Measurements from ENCODE around the gene TMEM245. TPM values are rescaled to one million over a fixed set of nuclear protein-coding genes. Genes with fewer than 3 reads are reported as not detected.

The TMEM245 gene
- total and polyA plus RNA-seq, 10 of the 15 experiments (the other 5 are each of a cell fraction or from before 2014, with no cell fraction given), result 7.4 to 36.1 (median 19.0) TPM

DNA sequence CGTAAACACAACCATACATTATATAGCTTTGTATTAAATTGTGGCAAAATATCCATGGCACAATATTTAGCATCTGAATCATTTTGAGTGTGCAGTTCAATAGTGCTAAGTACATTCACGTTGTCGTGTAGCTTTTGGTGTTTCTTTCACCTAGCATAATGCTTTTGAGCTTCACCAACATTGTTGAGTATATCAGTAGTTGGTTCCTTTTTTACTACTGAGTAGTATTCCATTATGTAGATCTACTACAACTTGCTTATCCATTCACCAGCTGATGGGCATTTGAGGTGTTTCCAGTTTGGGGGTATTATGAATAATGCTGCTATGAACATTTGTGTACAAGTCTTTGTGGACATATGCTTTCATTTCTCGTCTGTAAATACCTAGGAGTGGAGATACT is 79.2 kb downstream of the TMEM245 start (continued):
- TF ChIP-seq, protein P1, sequence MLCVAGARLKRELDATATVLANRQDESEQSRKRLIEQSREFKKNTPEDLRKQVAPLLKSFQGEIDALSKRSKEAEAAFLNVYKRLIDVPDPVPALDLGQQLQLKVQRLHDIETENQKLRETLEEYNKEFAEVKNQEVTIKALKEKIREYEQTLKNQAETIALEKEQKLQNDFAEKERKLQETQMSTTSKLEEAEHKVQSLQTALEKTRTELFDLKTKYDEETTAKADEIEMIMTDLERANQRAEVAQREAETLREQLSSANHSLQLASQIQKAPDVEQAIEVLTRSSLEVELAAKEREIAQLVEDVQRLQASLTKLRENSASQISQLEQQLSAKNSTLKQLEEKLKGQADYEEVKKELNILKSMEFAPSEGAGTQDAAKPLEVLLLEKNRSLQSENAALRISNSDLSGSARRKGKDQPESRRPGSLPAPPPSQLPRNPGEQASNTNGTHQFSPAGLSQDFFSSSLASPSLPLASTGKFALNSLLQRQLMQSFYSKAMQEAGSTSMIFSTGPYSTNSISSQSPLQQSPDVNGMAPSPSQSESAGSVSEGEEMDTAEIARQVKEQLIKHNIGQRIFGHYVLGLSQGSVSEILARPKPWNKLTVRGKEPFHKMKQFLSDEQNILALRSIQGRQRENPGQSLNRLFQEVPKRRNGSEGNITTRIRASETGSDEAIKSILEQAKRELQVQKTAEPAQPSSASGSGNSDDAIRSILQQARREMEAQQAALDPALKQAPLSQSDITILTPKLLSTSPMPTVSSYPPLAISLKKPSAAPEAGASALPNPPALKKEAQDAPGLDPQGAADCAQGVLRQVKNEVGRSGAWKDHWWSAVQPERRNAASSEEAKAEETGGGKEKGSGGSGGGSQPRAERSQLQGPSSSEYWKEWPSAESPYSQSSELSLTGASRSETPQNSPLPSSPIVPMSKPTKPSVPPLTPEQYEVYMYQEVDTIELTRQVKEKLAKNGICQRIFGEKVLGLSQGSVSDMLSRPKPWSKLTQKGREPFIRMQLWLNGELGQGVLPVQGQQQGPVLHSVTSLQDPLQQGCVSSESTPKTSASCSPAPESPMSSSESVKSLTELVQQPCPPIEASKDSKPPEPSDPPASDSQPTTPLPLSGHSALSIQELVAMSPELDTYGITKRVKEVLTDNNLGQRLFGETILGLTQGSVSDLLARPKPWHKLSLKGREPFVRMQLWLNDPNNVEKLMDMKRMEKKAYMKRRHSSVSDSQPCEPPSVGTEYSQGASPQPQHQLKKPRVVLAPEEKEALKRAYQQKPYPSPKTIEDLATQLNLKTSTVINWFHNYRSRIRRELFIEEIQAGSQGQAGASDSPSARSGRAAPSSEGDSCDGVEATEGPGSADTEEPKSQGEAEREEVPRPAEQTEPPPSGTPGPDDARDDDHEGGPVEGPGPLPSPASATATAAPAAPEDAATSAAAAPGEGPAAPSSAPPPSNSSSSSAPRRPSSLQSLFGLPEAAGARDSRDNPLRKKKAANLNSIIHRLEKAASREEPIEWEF (IDR thresholded peaks at IDR 0.05; ENCODE audit: insufficient replicate concordance, low read depth, low read length), result no peak
- TF ChIP-seq IKZF2 (IDR thresholded peaks at IDR 0.05) (no peak), NR2C1 (IDR thresholded peaks at IDR 0.05) (no peak), JUND (IDR thresholded peaks at IDR 0.05; ENCODE audit: low read depth, low read length) (no peak), POU2F2 (IDR thresholded peaks at IDR 0.05; ENCODE audit: borderline replicate concordance, low read depth, low read length) (no peak)

DNA sequence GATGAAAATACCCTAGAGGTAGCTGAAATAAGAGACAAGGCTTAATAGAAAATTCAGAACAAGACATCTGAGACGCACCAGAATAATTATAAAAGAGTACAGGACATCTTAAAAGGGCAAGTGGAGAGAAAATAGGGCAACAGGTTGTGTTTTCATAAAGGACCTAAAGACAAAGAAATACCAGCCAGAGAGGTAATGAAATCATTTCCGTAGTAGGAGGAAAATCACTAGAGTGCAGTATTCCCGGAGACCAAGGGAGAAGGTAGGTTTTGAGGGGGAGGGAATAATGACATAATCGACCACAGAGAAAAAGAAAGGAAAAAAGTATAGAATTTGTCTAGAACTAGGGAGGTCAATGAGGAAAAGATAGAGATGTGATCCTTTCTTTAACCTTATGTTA is 80.2 kb downstream of the TMEM245 start:
- no peak overlapping the region for H3K4me2 ChIP-seq (ENCODE audit: control insufficient read depth, insufficient read depth)

More for the DNA sequence above, 80.2 kb downstream of the TMEM245 start:
- ChIA-PET SMC1A (ENCODE audit: uncharacterized antibody, unreplicated experiment) (no interaction called here), CTCF (interaction anchor here (0.6 kb wide), 1 partner anchor 16 kb away, joined by 3 read pairs; no protein-coding TSS in a partner anchor), RAD21 (ENCODE audit: unreplicated experiment) (no interaction called here), POLR2A (no interaction called here)
- H3K27ac ChIP-seq (ENCODE audit: control insufficient read depth, insufficient read depth), result no peak overlapping the region
- H3K4me1 ChIP-seq (ENCODE audit: control insufficient read depth, insufficient read depth, low read length), result no peaks in the 10 kb centered on the region
- ATAC-seq (no peak), FAIRE-seq (no peak), DNase-seq (ENCODE audit: low read depth, low spot score) (no peak)
- no peaks in the 10 kb centered on the region for H3K27me3 ChIP-seq (replicated peaks in 1 of 2; ENCODE audit: control insufficient read depth in 2 of 2, insufficient read depth in 2 of 2, low read length in 1 of 2)
- no peak for TF ChIP-seq SRF (IDR thresholded peaks at IDR 0.05; ENCODE audit: low read depth in 2 of 2, low read length in 2 of 2)
- no peak for TF ChIP-seq JUNB (IDR thresholded peaks at IDR 0.05)
- no peak for TF ChIP-seq CHD2 (IDR thresholded peaks at IDR 0.05; ENCODE audit: borderline replicate concordance, low read depth, low read length)
- TF ChIP-seq, protein P2, sequence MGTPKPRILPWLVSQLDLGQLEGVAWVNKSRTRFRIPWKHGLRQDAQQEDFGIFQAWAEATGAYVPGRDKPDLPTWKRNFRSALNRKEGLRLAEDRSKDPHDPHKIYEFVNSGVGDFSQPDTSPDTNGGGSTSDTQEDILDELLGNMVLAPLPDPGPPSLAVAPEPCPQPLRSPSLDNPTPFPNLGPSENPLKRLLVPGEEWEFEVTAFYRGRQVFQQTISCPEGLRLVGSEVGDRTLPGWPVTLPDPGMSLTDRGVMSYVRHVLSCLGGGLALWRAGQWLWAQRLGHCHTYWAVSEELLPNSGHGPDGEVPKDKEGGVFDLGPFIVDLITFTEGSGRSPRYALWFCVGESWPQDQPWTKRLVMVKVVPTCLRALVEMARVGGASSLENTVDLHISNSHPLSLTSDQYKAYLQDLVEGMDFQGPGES (IDR thresholded peaks at IDR 0.05), result no peak
- no peak for TF ChIP-seq POLR2A (IDR thresholded peaks at IDR 0.05; ENCODE audit: low read depth, low read length)
- BruUV-seq (replicated peaks), result no TSS peak
- intact Hi-C loops (cut with micrococcal nuclease; ENCODE audit: unreplicated experiment) (no loop called here), in situ Hi-C loops (cut with MboI) (no loop called here)
- no peaks in the 10 kb centered on the region for H3K79me2 ChIP-seq (ENCODE audit: control insufficient read depth, insufficient read depth, low read length)
- no peak overlapping the region for H3K9ac ChIP-seq (ENCODE audit: control insufficient read depth, insufficient read depth, low read length)
- H2AFZ ChIP-seq (ENCODE audit: control insufficient read depth, low read depth, low read length), result no peak overlapping the region
- peaks cover 2 to 3% of the 10 kb centered on the region in 2 experiments; a peak in 3 of 4 replicates for H3K36me3 ChIP-seq (ENCODE audit: control insufficient read depth in 2 of 2, insufficient read depth in 2 of 2, low read length in 1 of 2)
- H4K20me1 ChIP-seq (ENCODE audit: control insufficient read depth, insufficient read depth), result no peaks in the 10 kb centered on the region
- H3K4me3 ChIP-seq, result no peak overlapping the region
- WGBS (ENCODE audit: insufficient coverage, insufficient replicate concordance, low lambda C conversion rate, missing lambda C conversion rate), result 98% methylated on average over 4 of the region's 4 CpGs
- H3K9me3 ChIP-seq (replicated peaks; ENCODE audit: control insufficient read depth, insufficient read depth, low read length), result no peaks in the 10 kb centered on the region
